ENCODE measurements around the gene RAD50. TPM values are rescaled to one million over a fixed set of nuclear protein-coding genes. Genes with fewer than 3 reads are reported as not detected.

RAD50 gene
- polyA plus RNA-seq, 1 of the 3 experiments (the other 2 are of a cell fraction), result 20.0 TPM

DNA sequence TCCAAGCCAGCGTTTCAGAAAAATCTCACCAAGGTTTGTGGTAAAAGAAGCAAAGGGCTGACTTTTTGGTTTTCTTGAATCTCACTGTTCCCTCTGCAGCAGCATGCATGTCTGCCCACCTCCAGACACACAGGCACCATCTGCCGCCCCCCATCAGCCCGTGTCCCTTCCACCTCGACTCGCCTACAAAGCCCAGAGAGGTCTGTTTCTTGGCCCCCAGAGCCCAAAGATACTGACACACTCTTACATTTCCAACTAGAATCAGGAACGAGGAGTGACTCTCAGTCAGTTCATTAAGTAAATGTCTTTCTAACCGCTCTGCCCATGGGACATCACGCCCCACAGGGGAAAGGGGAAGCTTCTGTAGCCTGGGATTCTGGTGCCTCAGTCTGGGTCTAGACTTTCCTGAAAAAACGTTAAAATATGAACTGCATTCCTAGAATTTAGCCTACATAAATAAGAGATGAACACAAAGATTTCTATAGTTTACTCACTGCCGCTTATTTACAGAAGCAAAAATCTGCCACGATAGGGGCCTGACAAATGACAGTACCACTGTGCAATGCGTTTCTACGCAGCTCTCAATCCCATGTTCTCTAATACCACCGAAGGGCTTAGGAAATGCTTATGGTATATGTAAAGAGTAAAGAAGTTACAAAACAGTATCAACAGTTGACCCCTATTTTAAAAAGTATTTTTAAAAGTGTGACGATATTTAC is 121.1 kb downstream of the RAD50 start (continued):
- TF ChIP-seq RAD21 (IDR thresholded peaks at IDR 0.05; ENCODE audit: low read length) (no peak), TAF1 (IDR thresholded peaks at IDR 0.05; ENCODE audit: borderline replicate concordance, low read depth, low read length) (no peak), EP300 (IDR thresholded peaks at IDR 0.05; ENCODE audit: borderline replicate concordance in 1 of 2, low read depth in 1 of 2, low read length in 1 of 2) (no peak), FOXJ3 (CRISPR knock-in tag; IDR thresholded peaks at IDR 0.05) (no peak)
- TF ChIP-seq, protein P1, sequence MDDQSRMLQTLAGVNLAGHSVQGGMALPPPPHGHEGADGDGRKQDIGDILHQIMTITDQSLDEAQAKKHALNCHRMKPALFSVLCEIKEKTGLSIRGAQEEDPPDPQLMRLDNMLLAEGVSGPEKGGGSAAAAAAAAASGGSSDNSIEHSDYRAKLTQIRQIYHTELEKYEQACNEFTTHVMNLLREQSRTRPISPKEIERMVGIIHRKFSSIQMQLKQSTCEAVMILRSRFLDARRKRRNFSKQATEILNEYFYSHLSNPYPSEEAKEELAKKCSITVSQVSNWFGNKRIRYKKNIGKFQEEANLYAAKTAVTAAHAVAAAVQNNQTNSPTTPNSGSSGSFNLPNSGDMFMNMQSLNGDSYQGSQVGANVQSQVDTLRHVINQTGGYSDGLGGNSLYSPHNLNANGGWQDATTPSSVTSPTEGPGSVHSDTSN (IDR thresholded peaks at IDR 0.05), result no peak

DNA sequence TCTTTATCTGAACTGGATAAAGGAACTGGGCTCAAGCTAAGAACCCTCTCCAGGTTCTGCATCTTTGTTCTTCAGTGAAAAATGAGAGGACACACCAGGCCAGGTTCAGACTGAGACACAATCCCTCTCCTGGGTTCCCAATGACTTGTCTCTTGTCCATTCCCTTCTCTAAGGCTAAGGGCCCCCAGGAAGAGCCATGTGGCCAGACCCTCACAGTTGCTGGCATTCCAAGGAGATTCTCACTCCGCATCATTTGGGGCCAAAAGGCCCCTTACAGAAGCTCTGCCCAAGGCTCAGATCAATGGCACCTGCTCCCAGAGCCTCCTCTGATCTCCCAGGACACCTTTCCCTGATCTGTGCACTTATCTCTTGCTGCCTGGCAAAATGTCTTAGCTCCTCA is 122.0 kb downstream of the RAD50 start:
- H3K36me3 ChIP-seq (replicated peaks in 1 of 2; ENCODE audit: control insufficient read depth in 1 of 2, insufficient read depth in 2 of 2, low read length in 1 of 2), result no peaks in the 10 kb centered on the region
- ChIA-PET CTCF (interaction anchor here (0.6 to 0.7 kb wide), 2 partner anchors 48 to 152 kb away, joined by 3 read pairs; no protein-coding TSS in a partner anchor), POLR2A (no interaction called here)
- no peak overlapping the region for H2AFZ ChIP-seq (ENCODE audit: low read depth)
- no peak overlapping the region for H3K27ac ChIP-seq (ENCODE audit: low read depth in 2 of 2, low read length in 1 of 2)
- WGBS (ENCODE audit: low lambda C conversion rate), result 83% methylated on average over 1 of the region's 1 CpG
- no peaks in the 10 kb centered on the region for H4K20me1 ChIP-seq (ENCODE audit: insufficient read depth)
- H3K27me3 ChIP-seq (ENCODE audit: insufficient read depth), result no peaks in the 10 kb centered on the region
- H3K9ac ChIP-seq, result no peak overlapping the region
- H3K4me2 ChIP-seq, result no peak overlapping the region
- H3K9me2 ChIP-seq, result no peaks in the 10 kb centered on the region
- peaks cover 0 to 26% of the 10 kb centered on the region in 2 experiments; a peak in 3 of 4 replicates for H3K4me1 ChIP-seq (ENCODE audit: control insufficient read depth in 1 of 2, insufficient read depth in 2 of 2, low read depth in 1 of 2, low read length in 1 of 2)
- DNase-seq, result no peak
- H3F3A ChIP-seq (replicated peaks; ENCODE audit: insufficient read depth), result peaks cover 27% of the 10 kb centered on the region
- H3K79me2 ChIP-seq (ENCODE audit: insufficient read depth), result no peaks in the 10 kb centered on the region
- H3K9me3 ChIP-seq, result no peaks in the 10 kb centered on the region
- H3K4me3 ChIP-seq (ENCODE audit: low read depth in 2 of 2, low read length in 1 of 2), result no peak overlapping the region
- TF ChIP-seq TEAD4 (IDR thresholded peaks at IDR 0.05; ENCODE audit: borderline replicate concordance, insufficient read depth) (no peak), TCF12 (IDR thresholded peaks at IDR 0.05) (no peak), GABPA (IDR thresholded peaks at IDR 0.05; ENCODE audit: low read depth) (no peak), ZBTB33 (IDR thresholded peaks at IDR 0.05; ENCODE audit: borderline replicate concordance, low read depth) (no peak), POLR2AphosphoS5 (IDR thresholded peaks at IDR 0.05; ENCODE audit: low read depth, low read length) (no peak), REST (IDR thresholded peaks at IDR 0.05; ENCODE audit: low read depth, low read length) (no peak), YY1 (IDR thresholded peaks at IDR 0.05; ENCODE audit: low read depth) (no peak), CHD2 (IDR thresholded peaks at IDR 0.05; ENCODE audit: low read length, partially characterized antibody) (no peak), USF1 (IDR thresholded peaks at IDR 0.05; ENCODE audit: borderline replicate concordance, low read depth) (no peak), SIN3A (IDR thresholded peaks at IDR 0.05; ENCODE audit: borderline replicate concordance, low read depth, low read length) (no peak), FOSL2 (IDR thresholded peaks at IDR 0.05; ENCODE audit: borderline replicate concordance, low read depth) (no peak)
- TF ChIP-seq, protein P2, sequence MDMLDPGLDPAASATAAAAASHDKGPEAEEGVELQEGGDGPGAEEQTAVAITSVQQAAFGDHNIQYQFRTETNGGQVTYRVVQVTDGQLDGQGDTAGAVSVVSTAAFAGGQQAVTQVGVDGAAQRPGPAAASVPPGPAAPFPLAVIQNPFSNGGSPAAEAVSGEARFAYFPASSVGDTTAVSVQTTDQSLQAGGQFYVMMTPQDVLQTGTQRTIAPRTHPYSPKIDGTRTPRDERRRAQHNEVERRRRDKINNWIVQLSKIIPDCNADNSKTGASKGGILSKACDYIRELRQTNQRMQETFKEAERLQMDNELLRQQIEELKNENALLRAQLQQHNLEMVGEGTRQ (IDR thresholded peaks at IDR 0.05; ENCODE audit: borderline replicate concordance, low read depth, low read length), result no peak
- TF ChIP-seq, protein P3, sequence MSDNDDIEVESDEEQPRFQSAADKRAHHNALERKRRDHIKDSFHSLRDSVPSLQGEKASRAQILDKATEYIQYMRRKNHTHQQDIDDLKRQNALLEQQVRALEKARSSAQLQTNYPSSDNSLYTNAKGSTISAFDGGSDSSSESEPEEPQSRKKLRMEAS (IDR thresholded peaks at IDR 0.05; ENCODE audit: low read depth), result no peak
- TF ChIP-seq, protein P4, sequence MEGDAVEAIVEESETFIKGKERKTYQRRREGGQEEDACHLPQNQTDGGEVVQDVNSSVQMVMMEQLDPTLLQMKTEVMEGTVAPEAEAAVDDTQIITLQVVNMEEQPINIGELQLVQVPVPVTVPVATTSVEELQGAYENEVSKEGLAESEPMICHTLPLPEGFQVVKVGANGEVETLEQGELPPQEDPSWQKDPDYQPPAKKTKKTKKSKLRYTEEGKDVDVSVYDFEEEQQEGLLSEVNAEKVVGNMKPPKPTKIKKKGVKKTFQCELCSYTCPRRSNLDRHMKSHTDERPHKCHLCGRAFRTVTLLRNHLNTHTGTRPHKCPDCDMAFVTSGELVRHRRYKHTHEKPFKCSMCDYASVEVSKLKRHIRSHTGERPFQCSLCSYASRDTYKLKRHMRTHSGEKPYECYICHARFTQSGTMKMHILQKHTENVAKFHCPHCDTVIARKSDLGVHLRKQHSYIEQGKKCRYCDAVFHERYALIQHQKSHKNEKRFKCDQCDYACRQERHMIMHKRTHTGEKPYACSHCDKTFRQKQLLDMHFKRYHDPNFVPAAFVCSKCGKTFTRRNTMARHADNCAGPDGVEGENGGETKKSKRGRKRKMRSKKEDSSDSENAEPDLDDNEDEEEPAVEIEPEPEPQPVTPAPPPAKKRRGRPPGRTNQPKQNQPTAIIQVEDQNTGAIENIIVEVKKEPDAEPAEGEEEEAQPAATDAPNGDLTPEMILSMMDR (IDR thresholded peaks at IDR 0.05), result no peak
